Astrocyte (in vitro differentiated cells and primary cell): ENCODE data around the gene ABI1.

Experiments used
- EZH2 ChIP-seq: IDR thresholded peaks from 2 replicates; pipeline ENCODE4 v1.6.1; 2012; ENCODE audit warnings: mild to moderate bottlenecking, low read length, inconsistent platforms; ENCODE audit not compliant: insufficient read depth
- TF ChIP-seq, protein P1 (sequence below): IDR thresholded peaks from 2 replicates; pipeline ENCODE4 v1.5.1; 2011; ENCODE audit warnings: low read depth, mild to moderate bottlenecking, inconsistent platforms, low read length, moderate library complexity; ENCODE audit not compliant: insufficient read depth

DNA sequence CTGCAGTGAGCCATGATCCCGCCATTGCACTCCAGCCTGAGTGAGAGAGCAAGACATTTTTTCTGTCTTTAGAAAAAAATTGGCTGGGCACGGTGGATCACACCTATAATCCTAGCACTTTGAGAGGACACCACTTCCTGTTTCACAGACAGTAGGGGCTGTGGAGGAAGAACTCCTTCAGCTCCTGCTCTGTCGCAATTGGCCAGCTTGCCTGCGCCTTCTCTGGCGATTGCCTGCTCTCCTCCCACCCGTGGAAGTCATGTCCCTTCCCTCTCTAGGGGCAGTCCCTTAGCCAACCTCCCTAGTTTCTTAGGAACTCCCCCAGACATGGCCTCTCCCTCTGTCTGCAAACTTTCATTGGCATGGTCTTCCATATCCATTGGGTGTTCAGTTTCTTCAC lies 154.6 kb downstream of the ABI1 start:
- no peak for TF ChIP-seq EZH2
- TF ChIP-seq, protein P1, sequence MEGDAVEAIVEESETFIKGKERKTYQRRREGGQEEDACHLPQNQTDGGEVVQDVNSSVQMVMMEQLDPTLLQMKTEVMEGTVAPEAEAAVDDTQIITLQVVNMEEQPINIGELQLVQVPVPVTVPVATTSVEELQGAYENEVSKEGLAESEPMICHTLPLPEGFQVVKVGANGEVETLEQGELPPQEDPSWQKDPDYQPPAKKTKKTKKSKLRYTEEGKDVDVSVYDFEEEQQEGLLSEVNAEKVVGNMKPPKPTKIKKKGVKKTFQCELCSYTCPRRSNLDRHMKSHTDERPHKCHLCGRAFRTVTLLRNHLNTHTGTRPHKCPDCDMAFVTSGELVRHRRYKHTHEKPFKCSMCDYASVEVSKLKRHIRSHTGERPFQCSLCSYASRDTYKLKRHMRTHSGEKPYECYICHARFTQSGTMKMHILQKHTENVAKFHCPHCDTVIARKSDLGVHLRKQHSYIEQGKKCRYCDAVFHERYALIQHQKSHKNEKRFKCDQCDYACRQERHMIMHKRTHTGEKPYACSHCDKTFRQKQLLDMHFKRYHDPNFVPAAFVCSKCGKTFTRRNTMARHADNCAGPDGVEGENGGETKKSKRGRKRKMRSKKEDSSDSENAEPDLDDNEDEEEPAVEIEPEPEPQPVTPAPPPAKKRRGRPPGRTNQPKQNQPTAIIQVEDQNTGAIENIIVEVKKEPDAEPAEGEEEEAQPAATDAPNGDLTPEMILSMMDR, result no peak
